ENCODE measurements around the gene CADPS2. TPM values are rescaled to one million over a fixed set of nuclear protein-coding genes. Genes with fewer than 3 reads are reported as not detected.
"Not testable (repeated sequence)": the region's sequence is repeated elsewhere in the genome, so short reads cannot be mapped to it uniquely, and the experiment has no call there.

Gene CADPS2
- total and polyA plus RNA-seq, 4 experiments from 2014 or later, result not detected

- CTCF ChIA-PET (ENCODE audit: partially characterized antibody), result no interaction called here
- H3K27ac ChIP-seq (ENCODE audit: low read depth, low read length), result no peak overlapping the region
- no peaks in the 10 kb centered on the region for H3K36me3 Mint-ChIP-seq
These were observed 596.8 kb downstream of the CADPS2 start for GRCh38 chr7:122289426-122289825.

DNA sequence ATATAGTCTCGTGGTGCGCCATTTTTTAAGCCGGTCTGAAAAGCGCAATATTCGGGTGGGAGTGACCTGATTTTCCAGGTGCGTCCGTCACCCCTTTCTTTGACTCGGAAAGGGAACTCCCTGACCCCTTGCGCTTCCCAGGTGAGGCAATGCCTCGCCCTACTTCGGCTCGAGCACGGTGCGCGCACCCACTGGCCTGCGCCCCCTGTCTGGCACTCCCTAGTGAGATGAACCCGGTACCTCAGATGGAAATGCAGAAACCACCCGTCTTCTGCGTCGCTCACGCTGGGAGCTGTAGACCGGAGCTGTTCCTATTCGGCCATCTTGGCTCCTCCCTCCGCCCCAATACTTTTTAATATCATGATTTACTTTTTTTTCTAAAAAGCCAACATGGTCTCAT, 601.7 kb downstream of the CADPS2 start:
- POLR2A ChIA-PET (ENCODE audit: partially characterized antibody); H3K4me3 Mint-ChIP-seq; H3K36me3 ChIP-seq (ENCODE audit: insufficient read depth, low read length); CTCF ChIA-PET (ENCODE audit: partially characterized antibody); H3K4me1 Mint-ChIP-seq; DNase-seq; H3K4me1 ChIP-seq (ENCODE audit: insufficient read depth, low read length); H3K4me3 ChIP-seq (ENCODE audit: low read length in 2 of 2); H3K36me3 Mint-ChIP-seq; H3K27me3 ChIP-seq (ENCODE audit: insufficient read depth, low read length); intact Hi-C loops (cut with micrococcal nuclease); H3K27ac Mint-ChIP-seq; H3K27ac ChIP-seq (ENCODE audit: low read depth, low read length); H3K27me3 Mint-ChIP-seq; H3K9me3 ChIP-seq (ENCODE audit: control insufficient read depth in 1 of 2, low read length in 2 of 2): not testable (repeated sequence)
- peaks cover 0 to 14% (median 2%) of the 10 kb centered on the region in 8 donors for H3K9me3 Mint-ChIP-seq

More at GRCh38 chr7:122289426-122289825, 596.8 kb downstream of the CADPS2 start:
- H3K4me1 Mint-ChIP-seq, result no peaks in the 10 kb centered on the region
- no peaks in the 10 kb centered on the region for H3K4me1 ChIP-seq (ENCODE audit: insufficient read depth, low read length)
- no peak overlapping the region for H3K4me3 ChIP-seq (ENCODE audit: low read length in 2 of 2)
- peaks cover 0 to 21% (median 2%) of the 10 kb centered on the region in 8 donors for H3K9me3 Mint-ChIP-seq
- intact Hi-C loops (cut with micrococcal nuclease), result no loop called here
- peaks cover 0 to 4% of the 10 kb centered on the region in 2 donors for H3K9me3 ChIP-seq (ENCODE audit: control insufficient read depth in 1 of 2, low read length in 2 of 2)
- no peak overlapping the region for H3K27ac Mint-ChIP-seq
- H3K36me3 ChIP-seq (ENCODE audit: insufficient read depth, low read length), result no peaks in the 10 kb centered on the region
- H3K27me3 Mint-ChIP-seq, result peaks cover 0 to 1% of the 10 kb centered on the region in 2 donors
- no peak for DNase-seq
- POLR2A ChIA-PET (ENCODE audit: partially characterized antibody), result no interaction called here
- H3K4me3 Mint-ChIP-seq, result no peak overlapping the region
- H3K27me3 ChIP-seq (ENCODE audit: insufficient read depth, low read length), result no peaks in the 10 kb centered on the region

DNA sequence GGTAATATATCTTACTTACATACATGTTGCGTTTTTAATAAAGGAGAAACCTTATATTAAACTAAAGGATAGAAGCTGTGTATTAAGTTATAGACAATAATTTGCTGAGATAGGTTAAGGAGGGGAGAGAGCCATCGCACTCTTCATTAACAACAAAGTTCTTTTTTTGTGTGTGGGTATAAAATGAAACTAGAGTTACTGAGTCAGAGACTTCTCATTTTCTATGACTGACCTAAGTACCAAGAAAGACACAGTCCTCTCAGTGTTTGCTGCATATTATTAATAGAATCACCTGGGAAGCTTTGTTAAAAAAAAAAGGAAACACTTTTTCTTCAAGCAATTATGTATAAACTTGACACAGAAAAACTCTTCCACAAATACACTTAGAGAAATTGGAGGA, 613.1 kb downstream of the CADPS2 start:
- Histone ChIP-seq H3K36me3 (ENCODE audit: insufficient read depth, low read length) (no peaks in the 10 kb centered on the region), H3K27ac (ENCODE audit: low read depth, low read length) (no peak overlapping the region), H3K4me1 (ENCODE audit: insufficient read depth, low read length) (no peaks in the 10 kb centered on the region), H3K4me3 (ENCODE audit: low read length in 2 of 2) (no peak overlapping the region), H3K27me3 (ENCODE audit: insufficient read depth, low read length) (no peaks in the 10 kb centered on the region), H3K9me3 (ENCODE audit: control insufficient read depth in 1 of 2, low read length in 2 of 2) (no peaks in the 10 kb centered on the region)
- ChIA-PET POLR2A (ENCODE audit: partially characterized antibody) (no interaction called here), CTCF (ENCODE audit: partially characterized antibody) (no interaction called here)
- intact Hi-C loops (cut with micrococcal nuclease), result no loop called here
- Mint-ChIP-seq H3K4me1 (no peaks in the 10 kb centered on the region), H3K4me3 (no peak overlapping the region), H3K9me3 (peaks cover 0 to 12% (median 0%) of the 10 kb centered on the region in 8 donors), H3K27ac (no peak overlapping the region), H3K27me3 (no peaks in the 10 kb centered on the region), H3K36me3 (no peaks in the 10 kb centered on the region)
- no peak for DNase-seq

DNA sequence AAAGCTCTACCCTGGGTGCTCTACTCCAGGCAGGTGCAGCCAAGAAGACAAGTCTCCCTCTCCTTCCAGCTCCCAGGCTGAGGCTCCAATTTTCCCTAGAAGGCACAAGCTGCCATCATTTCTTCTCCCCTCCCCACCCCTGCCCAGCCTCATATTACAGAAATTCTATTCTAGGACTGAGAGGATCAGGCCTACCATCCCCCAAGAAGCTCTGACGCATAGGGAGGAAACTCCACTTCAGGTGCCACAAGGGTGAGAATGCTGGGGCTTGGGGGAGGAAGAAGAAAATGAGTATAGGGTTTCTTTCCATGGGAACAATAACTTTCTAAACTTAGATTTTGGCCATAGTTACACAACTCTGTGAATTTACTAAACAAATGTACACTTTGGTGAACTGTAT, 617.0 kb downstream of the CADPS2 start:
- Mint-ChIP-seq H3K27ac (no peak overlapping the region), H3K9me3 (peaks cover 0 to 4% (median 0%) of the 10 kb centered on the region in 8 donors), H3K4me1 (no peaks in the 10 kb centered on the region), H3K36me3 (no peaks in the 10 kb centered on the region), H3K27me3 (no peaks in the 10 kb centered on the region), H3K4me3 (no peak overlapping the region)
- DNase-seq, result no peak
- intact Hi-C loops (cut with micrococcal nuclease), result no loop called here
- no peak overlapping the region for H3K27ac ChIP-seq (ENCODE audit: low read depth, low read length)
- POLR2A ChIA-PET (ENCODE audit: partially characterized antibody), result no interaction called here
- no peaks in the 10 kb centered on the region for H3K9me3 ChIP-seq (ENCODE audit: control insufficient read depth in 1 of 2, low read length in 2 of 2)
- H3K36me3 ChIP-seq (ENCODE audit: insufficient read depth, low read length), result no peaks in the 10 kb centered on the region
- no peaks in the 10 kb centered on the region for H3K4me1 ChIP-seq (ENCODE audit: insufficient read depth, low read length)
- H3K4me3 ChIP-seq (ENCODE audit: low read length in 2 of 2), result no peak overlapping the region
- H3K27me3 ChIP-seq (ENCODE audit: insufficient read depth, low read length), result no peaks in the 10 kb centered on the region
- CTCF ChIA-PET (ENCODE audit: partially characterized antibody), result no interaction called here

Other genes starting within 250 kb of the CADPS2 start
- not detected for gene RNF133, start 187.3 kb downstream of the CADPS2 start, total RNA-seq
- not detected for gene RNF133, start 187.3 kb downstream of the CADPS2 start, polyA plus RNA-seq
- not detected for gene RNF148, start 183.5 kb downstream of the CADPS2 start, total RNA-seq
- gene RNF148, start 183.5 kb downstream of the CADPS2 start, polyA plus RNA-seq, result not detected
- gene TAS2R16, start 109.2 kb upstream of the CADPS2 start, total RNA-seq, result not detected
- not detected for gene TAS2R16, start 109.2 kb upstream of the CADPS2 start, polyA plus RNA-seq